Raji (cell line): ENCODE results near the gene BASP1.

Experiments used
- POLR2A ChIP-seq: IDR thresholded peaks from 2 replicates; pipeline ENCODE4 v1.6.1; 2011; ENCODE audit warnings: low read depth, low read length, control low read depth; ENCODE audit not compliant: insufficient read depth

Gene BASP1

GRCh38 chr5:17257705-17258273, 40.4 kb downstream of the BASP1 start:
- no peak for TF ChIP-seq POLR2A

GRCh38 chr5:17258431-17258830, 41.0 kb downstream of the BASP1 start:
- TF ChIP-seq POLR2A, result no peak

GRCh38 chr5:17259630-17260257, 42.3 kb downstream of the BASP1 start:
- no peak for TF ChIP-seq POLR2A

GRCh38 chr5:17260549-17260948, 43.1 kb downstream of the BASP1 start:
- TF ChIP-seq POLR2A, result no peak

- TF ChIP-seq POLR2A, result no peak
These were observed 43.6 kb downstream of the BASP1 start for GRCh38 chr5:17261075-17261474.

GRCh38 chr5:17265041-17265440, 47.6 kb downstream of the BASP1 start:
- TF ChIP-seq POLR2A, result no peak

GRCh38 chr5:17267106-17267505, 49.7 kb downstream of the BASP1 start:
- no peak for TF ChIP-seq POLR2A

GRCh38 chr5:17269201-17269600, 51.8 kb downstream of the BASP1 start:
- TF ChIP-seq POLR2A, result no peak

- no peak for TF ChIP-seq POLR2A
These were observed 54.7 kb downstream of the BASP1 start for GRCh38 chr5:17272111-17272510.

GRCh38 chr5:17275289-17276158, 58.1 kb downstream of the BASP1 start:
- TF ChIP-seq POLR2A, result no peak

- TF ChIP-seq POLR2A, result no peak
These were observed 59.0 kb downstream of the BASP1 start for GRCh38 chr5:17276445-17276844.

- no peak for TF ChIP-seq POLR2A
These were observed 60.5 kb downstream of the BASP1 start for GRCh38 chr5:17277907-17278306.

- TF ChIP-seq POLR2A, result no peak
These were observed 61.5 kb downstream of the BASP1 start for GRCh38 chr5:17278931-17279330.

GRCh38 chr5:17279487-17279886, 62.1 kb downstream of the BASP1 start:
- TF ChIP-seq POLR2A, result no peak

- 0 out of 2 replicates have a peak, but pooled peaks have one; percentile 23 for TF ChIP-seq POLR2A
These were observed 65.1 kb downstream of the BASP1 start for GRCh38 chr5:17282283-17283120.
